Mesothelial cell of epicardium (in vitro differentiated cells): ENCODE measurements around the gene TMEM200C. TPM values are rescaled to one million over a fixed set of nuclear protein-coding genes. Genes with fewer than 3 reads are reported as not detected.

Source experiments
- DNase-seq, 2 experiments: peaks; one replicate each; pipeline ENCODE4 v3.0.0; 2021; ENCODE audit warnings: low spot score in 2 of 2; ENCODE audit not compliant: unreplicated experiment in 2 of 2
- H3K27ac Mint-ChIP-seq: 2 replicates; pipeline ENCODE4 v1.8.0; 2021; ENCODE audit warnings: mixed read lengths
- H3K27me3 Mint-ChIP-seq: 2 replicates; pipeline ENCODE4 v1.8.0; 2021; ENCODE audit warnings: low read depth, mixed read lengths
- H3K36me3 Mint-ChIP-seq: 2 replicates; pipeline ENCODE4 v1.8.0; 2021; ENCODE audit warnings: mixed read lengths
- H3K4me1 Mint-ChIP-seq: 2 replicates; pipeline ENCODE4 v1.8.0; 2021; ENCODE audit warnings: mixed read lengths
- H3K4me3 Mint-ChIP-seq: 2 replicates; pipeline ENCODE4 v1.8.0; 2021; ENCODE audit warnings: mild to moderate bottlenecking, moderate library complexity, mixed read lengths
- H3K9me3 Mint-ChIP-seq: 2 replicates; pipeline ENCODE4 v1.8.0; 2021; ENCODE audit warnings: mixed read lengths
- total RNA-seq: library from RNA; stranded (reverse); gene quantifications from 3 replicates; pipeline ENCODE4 v1.2.1, GENCODE V29; 2021
- TF ChIP-seq, protein P1 (sequence below): fragments of 200-600 bp; sonication (generic); IDR thresholded peaks from one replicate; pipeline ENCODE4 v1.5.0; 2021; ENCODE audit warnings: antibody characterized with exemption; ENCODE audit not compliant: unreplicated experiment

TMEM200C gene
- total RNA-seq, 1 donor from 2014 or later = 9.5 TPM

DNA sequence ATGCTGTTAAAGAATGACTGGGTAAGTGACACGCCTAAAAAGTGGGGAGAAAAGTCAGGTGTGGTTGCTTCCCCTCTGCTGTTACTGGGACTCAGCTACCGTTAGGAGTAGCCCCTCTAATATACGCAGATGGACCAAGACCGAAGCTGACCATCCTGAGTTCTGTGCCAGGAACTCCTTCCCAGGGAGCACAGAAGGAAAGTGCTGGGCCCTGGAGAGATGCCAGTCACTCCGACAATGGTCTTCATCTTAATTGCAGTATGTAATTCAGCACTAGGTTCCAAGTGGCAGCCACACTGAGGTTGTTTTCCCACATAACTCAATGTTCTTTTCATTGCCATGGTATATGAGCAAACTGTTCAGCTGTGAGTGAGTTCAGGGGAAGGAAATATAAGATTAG is 19.6 kb upstream of the TMEM200C start:
- TF ChIP-seq, protein P1, sequence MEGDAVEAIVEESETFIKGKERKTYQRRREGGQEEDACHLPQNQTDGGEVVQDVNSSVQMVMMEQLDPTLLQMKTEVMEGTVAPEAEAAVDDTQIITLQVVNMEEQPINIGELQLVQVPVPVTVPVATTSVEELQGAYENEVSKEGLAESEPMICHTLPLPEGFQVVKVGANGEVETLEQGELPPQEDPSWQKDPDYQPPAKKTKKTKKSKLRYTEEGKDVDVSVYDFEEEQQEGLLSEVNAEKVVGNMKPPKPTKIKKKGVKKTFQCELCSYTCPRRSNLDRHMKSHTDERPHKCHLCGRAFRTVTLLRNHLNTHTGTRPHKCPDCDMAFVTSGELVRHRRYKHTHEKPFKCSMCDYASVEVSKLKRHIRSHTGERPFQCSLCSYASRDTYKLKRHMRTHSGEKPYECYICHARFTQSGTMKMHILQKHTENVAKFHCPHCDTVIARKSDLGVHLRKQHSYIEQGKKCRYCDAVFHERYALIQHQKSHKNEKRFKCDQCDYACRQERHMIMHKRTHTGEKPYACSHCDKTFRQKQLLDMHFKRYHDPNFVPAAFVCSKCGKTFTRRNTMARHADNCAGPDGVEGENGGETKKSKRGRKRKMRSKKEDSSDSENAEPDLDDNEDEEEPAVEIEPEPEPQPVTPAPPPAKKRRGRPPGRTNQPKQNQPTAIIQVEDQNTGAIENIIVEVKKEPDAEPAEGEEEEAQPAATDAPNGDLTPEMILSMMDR = no peak
- H3K36me3 Mint-ChIP-seq = peaks cover 19% of the 10 kb centered on the region
- no peak for DNase-seq
- H3K4me3 Mint-ChIP-seq = no peak overlapping the region
- H3K27me3 Mint-ChIP-seq = no peaks in the 10 kb centered on the region
- H3K9me3 Mint-ChIP-seq = no peaks in the 10 kb centered on the region
- H3K27ac Mint-ChIP-seq = no peak overlapping the region
- no peaks in the 10 kb centered on the region for H3K4me1 Mint-ChIP-seq

DNA sequence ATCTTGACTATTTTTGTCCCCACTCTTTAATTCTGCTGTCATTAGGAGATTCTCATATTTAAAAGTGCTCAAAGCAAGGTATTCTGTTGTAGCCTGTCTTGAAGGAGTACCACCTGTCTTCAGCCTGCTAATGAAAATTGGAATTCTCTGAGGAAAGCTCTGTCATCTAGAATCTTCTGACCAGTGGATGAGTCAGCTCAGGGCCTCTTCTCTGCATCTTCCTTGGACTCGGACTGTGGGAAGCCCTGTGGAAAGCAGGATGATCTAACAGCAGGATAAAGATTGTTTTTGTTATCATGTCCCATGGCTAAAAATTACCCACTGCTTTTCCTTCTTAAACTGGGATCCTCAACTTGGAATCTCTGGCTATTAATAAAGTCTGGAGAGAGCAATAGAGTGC is 18.7 kb upstream of the TMEM200C start:
- H3K27ac Mint-ChIP-seq = no peak overlapping the region
- no peaks in the 10 kb centered on the region for H3K9me3 Mint-ChIP-seq
- H3K36me3 Mint-ChIP-seq = peaks cover 19% of the 10 kb centered on the region
- H3K4me1 Mint-ChIP-seq = no peaks in the 10 kb centered on the region
- no peaks in the 10 kb centered on the region for H3K27me3 Mint-ChIP-seq
- no peak for DNase-seq
- TF ChIP-seq, protein P1 = no peak
- H3K4me3 Mint-ChIP-seq = no peak overlapping the region

DNA sequence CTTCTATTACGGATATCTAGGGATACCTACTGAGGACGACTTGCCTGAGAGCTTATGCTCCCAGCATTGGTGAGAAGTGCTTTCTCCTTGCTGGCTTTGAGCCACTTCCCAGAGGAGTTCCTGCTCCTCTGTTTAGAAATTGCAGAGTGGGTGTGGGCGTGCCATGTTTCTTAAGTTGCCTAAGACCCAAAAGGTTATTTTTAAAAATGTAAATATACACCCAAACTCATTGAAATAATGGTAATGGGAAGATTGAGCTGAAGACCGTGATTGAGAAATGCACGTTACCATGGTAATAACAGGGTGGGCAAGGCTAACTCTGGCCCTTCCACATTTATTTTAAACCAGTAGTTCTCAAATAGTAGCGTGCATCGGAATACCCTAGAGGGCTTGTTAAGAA is 17.2 kb upstream of the TMEM200C start:
- TF ChIP-seq, protein P1 = no peak
- Mint-ChIP-seq H3K4me3 (no peak overlapping the region), H3K27ac (no peak overlapping the region), H3K36me3 (peaks cover 18% of the 10 kb centered on the region), H3K27me3 (no peaks in the 10 kb centered on the region), H3K4me1 (no peaks in the 10 kb centered on the region), H3K9me3 (no peaks in the 10 kb centered on the region)
- DNase-seq = no peak

DNA sequence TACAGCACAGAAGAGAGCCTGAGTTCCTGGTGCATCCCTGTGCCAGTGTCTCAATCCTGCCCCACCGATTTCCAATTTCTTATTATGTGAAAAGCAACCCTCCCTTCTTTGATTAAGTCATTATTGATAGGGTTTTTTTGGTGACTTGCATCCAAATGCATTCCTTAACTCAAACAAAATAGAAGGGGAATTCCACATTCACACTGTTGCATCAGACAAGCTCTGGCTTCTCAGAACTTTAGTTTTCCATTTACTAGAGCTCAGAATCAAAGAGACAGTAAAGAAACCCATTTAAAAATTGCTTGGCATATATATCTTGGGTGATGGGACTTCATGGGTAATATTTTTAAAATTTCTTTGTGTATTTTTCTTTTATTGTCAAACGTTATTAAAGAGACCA is 13.8 kb upstream of the TMEM200C start:
- no peak for DNase-seq
- Mint-ChIP-seq H3K27ac (no peak overlapping the region), H3K36me3 (peaks cover 11% of the 10 kb centered on the region), H3K4me1 (no peaks in the 10 kb centered on the region), H3K27me3 (no peaks in the 10 kb centered on the region), H3K4me3 (no peak overlapping the region), H3K9me3 (peaks cover 15% of the 10 kb centered on the region)
- TF ChIP-seq, protein P1 = no peak

DNA sequence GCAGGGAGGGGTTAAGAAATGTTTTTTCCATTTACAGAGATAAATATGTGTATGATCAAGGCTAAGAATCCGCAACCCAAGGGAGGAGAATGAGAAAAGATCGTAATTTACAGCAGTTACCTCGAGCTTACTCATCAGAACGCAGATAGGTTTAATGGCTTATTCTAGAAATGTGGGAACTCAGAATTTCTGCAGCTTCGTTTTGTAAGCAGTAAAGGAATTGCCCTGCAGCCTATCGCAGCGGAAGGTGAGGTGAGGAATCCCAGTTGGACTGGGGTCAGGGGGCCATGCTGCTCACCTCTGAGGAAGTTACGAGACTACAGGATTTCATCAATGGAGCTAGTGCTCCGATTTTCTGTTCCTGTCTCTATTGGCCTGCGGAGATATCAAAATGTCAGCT is 8.1 kb upstream of the TMEM200C start:
- DNase-seq = no peak
- Mint-ChIP-seq H3K4me3 (no peak overlapping the region), H3K9me3 (peaks cover 15% of the 10 kb centered on the region), H3K36me3 (peaks cover 13% of the 10 kb centered on the region), H3K27me3 (no peaks in the 10 kb centered on the region), H3K27ac (no peak overlapping the region), H3K4me1 (no peaks in the 10 kb centered on the region)
- TF ChIP-seq, protein P1 = no peak

DNA sequence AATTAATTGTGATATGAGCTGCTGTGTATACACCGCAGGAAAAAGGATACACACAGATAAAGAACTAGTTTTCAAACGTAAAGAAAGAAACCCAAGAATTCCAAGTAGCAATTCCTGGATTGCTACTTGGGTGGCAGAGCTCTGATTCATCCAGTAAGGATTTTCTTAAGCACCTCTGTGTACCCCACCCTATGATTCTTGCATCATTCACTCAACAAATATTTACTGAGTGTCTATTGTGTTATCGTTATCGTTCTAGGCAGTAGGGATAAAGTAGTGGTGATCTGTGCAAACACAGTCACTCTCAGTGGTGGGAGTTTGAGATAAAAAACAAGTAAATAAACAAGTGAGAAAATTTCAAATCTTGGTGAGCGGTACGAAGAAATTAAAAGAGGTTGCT is 4.9 kb upstream of the TMEM200C start:
- Mint-ChIP-seq H3K27ac (no peak overlapping the region), H3K27me3 (no peaks in the 10 kb centered on the region), H3K36me3 (peaks cover 13% of the 10 kb centered on the region), H3K4me1 (peaks cover 18% of the 10 kb centered on the region), H3K9me3 (peaks cover 5% of the 10 kb centered on the region), H3K4me3 (no peak overlapping the region)
- TF ChIP-seq, protein P1 = no peak
- DNase-seq = no peak
